Right lobe of liver (tissue), 4 donors: ENCODE results near the gene SDS.

Experiments
- POLR2A ChIP-seq: fragments of 450-650 bp; IDR thresholded peaks from one replicate; pipeline ENCODE4 v1.6.1; 2017; ENCODE audit warnings: antibody characterized with exemption, mild to moderate bottlenecking
- TF ChIP-seq, protein P1 (sequence below), 4 donors: fragments of 200-600 bp in 3 of 4; fragments of 450-650 bp in 1 of 4; IDR thresholded peaks; one replicate each; pipeline versions ENCODE4 v1.5.1 to v1.8.0; 2016 to 2022; ENCODE audit warnings: antibody characterized with exemption in 4 of 4, mild to moderate bottlenecking in 2 of 4
- donor health status: DM: no; HTN: no; CAD: no.
- donor health status: DM: no; HTN: no; CAD: no.
- donor health status: DM: no; HTN: yes; CAD: no.

GRCh38 chr12:113365639-113366395 lies 37.9 kb downstream of the SDS start:
- TF ChIP-seq, protein P1, sequence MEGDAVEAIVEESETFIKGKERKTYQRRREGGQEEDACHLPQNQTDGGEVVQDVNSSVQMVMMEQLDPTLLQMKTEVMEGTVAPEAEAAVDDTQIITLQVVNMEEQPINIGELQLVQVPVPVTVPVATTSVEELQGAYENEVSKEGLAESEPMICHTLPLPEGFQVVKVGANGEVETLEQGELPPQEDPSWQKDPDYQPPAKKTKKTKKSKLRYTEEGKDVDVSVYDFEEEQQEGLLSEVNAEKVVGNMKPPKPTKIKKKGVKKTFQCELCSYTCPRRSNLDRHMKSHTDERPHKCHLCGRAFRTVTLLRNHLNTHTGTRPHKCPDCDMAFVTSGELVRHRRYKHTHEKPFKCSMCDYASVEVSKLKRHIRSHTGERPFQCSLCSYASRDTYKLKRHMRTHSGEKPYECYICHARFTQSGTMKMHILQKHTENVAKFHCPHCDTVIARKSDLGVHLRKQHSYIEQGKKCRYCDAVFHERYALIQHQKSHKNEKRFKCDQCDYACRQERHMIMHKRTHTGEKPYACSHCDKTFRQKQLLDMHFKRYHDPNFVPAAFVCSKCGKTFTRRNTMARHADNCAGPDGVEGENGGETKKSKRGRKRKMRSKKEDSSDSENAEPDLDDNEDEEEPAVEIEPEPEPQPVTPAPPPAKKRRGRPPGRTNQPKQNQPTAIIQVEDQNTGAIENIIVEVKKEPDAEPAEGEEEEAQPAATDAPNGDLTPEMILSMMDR (IDR thresholded peaks at IDR 0.05): no peak
- TF ChIP-seq POLR2A: no peak
